Measurements from ENCODE around the gene SART3. TPM values are rescaled to one million over a fixed set of nuclear protein-coding genes. Genes with fewer than 3 reads are reported as not detected.

The SART3 gene
- total and polyA plus RNA-seq, 10 of the 15 experiments (the other 5 are each of a cell fraction or from before 2014, with no cell fraction given): 8.8 to 179 (median 54.9) TPM

GRCh38 chr12:108560752-108561719 lies at the start of gene SART3 (continued):
- TF ChIP-seq POLR2A (IDR thresholded peaks at IDR 0.05; ENCODE audit: low read depth, low read length): peak; percentile 97
- TF ChIP-seq E4F1 (IDR thresholded peaks at IDR 0.05; ENCODE audit: borderline replicate concordance, partially characterized antibody): peak; percentile 8
- TF ChIP-seq IRF5 (IDR thresholded peaks at IDR 0.05; ENCODE audit: borderline replicate concordance): peak; percentile 98
- no peak for TF ChIP-seq ZNF274 (IDR thresholded peaks at IDR 0.05; ENCODE audit: insufficient read depth, insufficient read length)
- 0 out of 2 replicates have a peak, but pooled peaks have one; percentile 12 for TF ChIP-seq DPF2 (IDR thresholded peaks at IDR 0.05)
- TF ChIP-seq CBX3 (IDR thresholded peaks at IDR 0.05; ENCODE audit: borderline replicate concordance, low read depth): no peak
- TF ChIP-seq ZNF592 (IDR thresholded peaks at IDR 0.05): peak; percentile 100

Measured in GM12878 (cell line).